ENCODE measurements around the gene BMP2.

BMP2 gene

DNA sequence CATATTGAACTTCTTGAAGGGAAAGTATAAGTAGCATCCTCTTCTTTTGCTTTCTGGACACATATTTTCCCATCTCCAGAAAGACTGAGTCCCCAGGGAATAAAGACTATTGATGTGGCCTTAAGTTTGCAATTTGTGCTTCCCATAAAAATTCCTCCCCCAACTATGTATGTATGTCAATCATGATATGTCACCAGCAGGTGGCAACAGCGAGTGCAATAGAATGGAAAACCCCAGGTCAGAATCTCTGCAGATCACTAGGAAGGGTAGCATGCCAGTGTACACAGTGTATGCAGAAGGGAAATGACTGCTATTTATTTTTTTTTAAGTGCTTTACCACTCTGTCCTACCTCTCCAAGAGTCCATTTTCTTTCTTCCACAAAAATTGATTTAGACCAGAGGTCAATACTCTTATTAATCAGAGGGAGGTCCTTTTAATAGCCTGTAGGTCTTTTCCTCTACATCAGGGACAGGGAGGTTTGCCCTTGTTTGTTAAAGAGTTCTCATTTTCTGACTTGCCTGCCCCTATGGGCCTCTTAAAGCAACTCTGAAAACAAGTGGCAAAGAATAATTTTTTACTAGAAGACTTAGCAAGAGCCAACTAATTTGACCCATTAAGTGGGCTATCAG is 61.4 kb downstream of the BMP2 start:
- no peak for DNase-seq (ENCODE audit: low read depth in 2 of 3, low spot score in 2 of 3)

DNA sequence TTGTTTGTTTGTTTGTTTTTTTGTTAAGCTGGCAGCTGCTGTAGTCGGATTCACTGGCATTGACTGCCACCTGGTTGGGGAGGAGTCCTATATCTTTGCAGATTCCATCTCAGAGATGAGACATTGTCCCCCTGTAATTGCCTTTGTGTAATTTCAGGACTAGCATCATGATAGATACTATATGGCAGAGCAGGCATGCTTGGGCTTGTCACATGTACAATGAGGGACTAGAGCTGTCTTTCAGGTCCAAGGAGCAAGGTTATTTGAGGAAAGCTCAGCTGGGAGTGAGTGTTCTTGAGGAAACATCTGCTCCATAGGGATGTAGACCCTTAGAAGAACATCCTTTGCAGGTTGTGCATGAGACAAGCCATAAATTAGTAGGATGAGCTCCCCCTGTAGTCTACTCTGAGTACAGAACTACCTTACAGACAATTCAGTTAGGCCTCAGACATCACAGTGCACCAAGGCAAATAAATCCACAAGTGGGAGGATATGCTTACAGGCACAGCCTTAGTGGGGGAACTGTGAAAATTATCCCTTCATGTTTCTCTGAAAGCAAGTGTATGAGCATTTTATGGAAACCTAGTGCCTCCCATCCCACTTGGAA is 62.1 kb downstream of the BMP2 start:
- no peak for DNase-seq (ENCODE audit: low read depth in 2 of 3, low spot score in 2 of 3)

All from activated CD8-positive, alpha-beta memory T cell treated with anti-CD3 and anti-CD28 coated beads for 48 hours (primary cell).